GM11168 (cell line): ENCODE data around the gene BTAF1.

ENCODE experiments used
- in situ Hi-C: fragments of 300-500 bp; cut with MboI; formaldehyde crosslinking; loops from one replicate; pipeline ENCODE4 v1.12.0; 2022; ENCODE audit warnings: low sequenced_read_pairs; ENCODE audit not compliant: unreplicated experiment

Gene BTAF1

DNA sequence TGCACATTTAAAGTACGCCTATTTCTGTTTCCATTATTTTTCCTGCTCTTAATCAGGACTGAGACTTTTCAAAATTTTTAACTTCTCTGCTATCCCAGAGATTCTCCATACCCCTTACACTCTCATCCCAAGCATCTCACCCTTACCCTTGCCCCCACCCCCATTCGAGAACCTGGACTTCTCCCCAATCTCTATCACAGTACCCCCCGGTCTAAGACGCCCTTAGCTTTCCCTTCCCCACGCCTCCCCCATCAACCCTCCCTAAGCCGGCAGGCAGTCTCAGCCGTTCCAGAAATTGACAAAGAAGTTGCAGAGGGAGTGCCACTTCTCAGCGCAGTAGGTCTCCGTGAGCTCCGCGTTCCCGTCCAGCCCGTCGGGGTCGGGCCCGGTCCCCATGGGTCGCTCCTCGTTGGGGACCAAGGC lies 15.6 kb upstream of the BTAF1 start:
- in situ Hi-C loops: loop anchor here (10.0 kb wide), 1 partner anchor 143 kb away; no protein-coding TSS in a partner anchor

- in situ Hi-C loops: loop anchor here (10.0 kb wide), 1 partner anchor 144 kb away; no protein-coding TSS in a partner anchor
Observed at GRCh38 chr10:91908337-91909116, 15.0 kb upstream of the BTAF1 start.

GRCh38 chr10:91909117-91909677 lies 14.4 kb upstream of the BTAF1 start, which contains the start of gene FGFBP3:
FGFBP3 (minus strand) TSS chr10:91909486; CDS start chr10:91908969, 517 bp downstream.
- in situ Hi-C loops: loop anchor here (10.0 kb wide), 1 partner anchor 144 kb away; no protein-coding TSS in a partner anchor

GRCh38 chr10:91910467-91910866 lies 13.1 kb upstream of the BTAF1 start:
- in situ Hi-C loops: loop anchor here (10.0 kb wide), 1 partner anchor 516 kb away; no protein-coding TSS in a partner anchor

GRCh38 chr10:91919651-91920050 lies 3.9 kb upstream of the BTAF1 start:
- in situ Hi-C loops: loop anchor here (10.0 kb wide), 1 partner anchor 525 kb away; no protein-coding TSS in a partner anchor

GRCh38 chr10:91924212-91925021 lies 847 bp downstream of the BTAF1 start:
- in situ Hi-C loops: no loop called here

DNA sequence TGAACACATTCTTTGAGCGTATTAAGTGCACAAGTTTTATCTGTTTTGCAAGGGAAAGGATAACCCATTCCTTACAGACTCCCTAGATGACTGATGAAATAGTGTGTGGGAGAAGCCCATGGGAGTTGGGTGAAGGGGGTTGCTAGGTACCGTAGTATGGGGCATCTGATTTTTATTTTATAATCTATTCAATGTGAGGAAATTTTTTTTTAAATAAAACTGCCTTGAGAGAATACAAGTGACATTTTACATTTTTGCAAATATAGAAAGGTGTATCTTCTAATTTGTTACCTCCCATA lies 1.4 kb downstream of the BTAF1 start:
- in situ Hi-C loops: no loop called here

- in situ Hi-C loops: no loop called here
Observed at GRCh38 chr10:91930939-91931338, 7.4 kb downstream of the BTAF1 start.

- in situ Hi-C loops: no loop called here
Observed at GRCh38 chr10:91931526-91932190, 8.1 kb downstream of the BTAF1 start.

GRCh38 chr10:91932737-91933136 lies 9.2 kb downstream of the BTAF1 start:
- in situ Hi-C loops: no loop called here

DNA sequence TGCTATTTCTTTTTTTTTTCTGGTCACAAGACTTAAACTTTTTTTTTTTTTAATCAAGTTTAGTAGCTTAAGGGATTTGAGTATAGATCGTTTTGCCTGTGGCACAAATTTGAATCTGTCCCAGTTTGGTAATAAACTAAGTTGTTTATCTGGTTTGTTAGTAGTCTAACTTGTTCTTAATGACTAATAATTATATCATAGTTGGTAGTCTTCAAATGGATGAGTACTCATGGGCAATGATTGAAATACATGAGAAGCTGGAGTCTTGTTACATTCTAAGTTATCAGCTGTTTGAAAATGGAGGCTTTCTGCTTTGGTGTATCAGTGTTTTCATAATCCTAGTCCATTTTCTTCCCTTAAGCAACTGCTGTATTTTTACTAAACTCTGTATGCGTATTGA lies 12.3 kb downstream of the BTAF1 start:
- in situ Hi-C loops: no loop called here

GRCh38 chr10:91939653-91940052 lies 16.1 kb downstream of the BTAF1 start:
- in situ Hi-C loops: no loop called here

DNA sequence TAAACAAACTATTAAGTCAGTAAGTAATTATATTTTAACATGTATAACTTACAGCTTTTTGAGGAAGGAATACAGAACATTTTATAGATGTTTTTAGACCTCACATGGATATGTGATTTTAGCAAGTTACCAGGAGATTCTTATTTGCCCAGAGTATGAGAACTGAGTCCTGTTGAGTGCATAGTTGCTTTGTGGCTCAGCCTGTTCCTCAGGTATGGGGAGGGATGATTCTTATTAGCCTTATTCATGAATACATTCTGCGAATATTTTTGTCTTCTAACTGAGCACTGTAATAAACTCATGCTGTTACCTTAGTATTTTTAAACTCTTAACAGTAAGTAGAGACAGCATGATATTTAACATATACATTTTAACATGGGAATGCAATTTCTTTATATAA lies 17.9 kb downstream of the BTAF1 start:
- in situ Hi-C loops: no loop called here

- in situ Hi-C loops: no loop called here
Observed at GRCh38 chr10:91944880-91945630, 21.5 kb downstream of the BTAF1 start.

GRCh38 chr10:91953600-91954160 lies 30.1 kb downstream of the BTAF1 start:
- in situ Hi-C loops: no loop called here

GRCh38 chr10:91955114-91955513 lies 31.5 kb downstream of the BTAF1 start:
- in situ Hi-C loops: no loop called here

DNA sequence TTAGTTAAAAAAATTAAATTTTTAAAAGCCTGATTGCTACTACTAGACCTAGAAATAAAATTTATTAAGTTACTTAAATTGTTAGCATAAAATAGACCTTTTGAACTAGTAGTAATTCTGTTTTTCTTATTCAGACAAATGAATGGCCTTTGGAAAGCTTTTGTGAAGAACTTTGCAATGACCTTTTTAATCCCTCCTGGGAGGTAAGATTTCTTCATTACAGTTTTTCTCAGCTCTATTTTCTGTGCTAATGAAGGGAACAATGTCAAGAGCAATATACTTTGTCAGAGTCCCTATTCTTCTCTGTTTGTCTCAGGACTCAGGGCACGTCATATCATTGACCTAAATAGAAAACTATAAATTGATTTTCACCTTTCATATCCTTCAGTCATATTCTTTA lies 33.5 kb downstream of the BTAF1 start:
- in situ Hi-C loops: no loop called here

- in situ Hi-C loops: no loop called here
Observed at GRCh38 chr10:91969297-91969696, 45.7 kb downstream of the BTAF1 start.

DNA sequence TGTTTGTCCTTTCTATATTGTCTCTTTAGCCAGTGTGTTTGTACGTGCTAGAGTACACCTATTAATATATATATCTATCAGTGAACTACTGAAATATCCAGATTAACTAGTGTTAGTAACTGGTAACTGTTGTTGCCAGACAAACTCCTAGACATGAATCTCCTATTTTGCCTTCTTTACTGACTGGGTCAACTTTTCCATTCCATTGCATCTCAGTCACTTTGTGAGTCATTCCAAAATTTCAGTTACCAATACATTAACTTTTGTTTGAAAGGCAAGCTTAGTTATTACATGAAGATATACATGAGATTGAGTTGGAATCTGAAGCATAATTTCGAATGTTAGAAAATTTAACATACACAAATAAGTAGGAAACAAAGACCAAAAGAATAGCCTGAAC lies 51.4 kb downstream of the BTAF1 start:
- in situ Hi-C loops: no loop called here
